Heart right ventricle (tissue), 16 donors: ENCODE results near the gene FBXO28. TPM values are rescaled to one million over a fixed set of nuclear protein-coding genes. Genes with fewer than 3 reads are reported as not detected.
A peak's percentile ranks its signal among the peaks of the same experiment; 100 is the strongest.

Experiments used
- ATAC-seq, 8 donors: fragments of 200-7000 bp; cut with Tn5 transposase; one replicate each; pipeline ENCODE4 v1.9.1; 2020; ENCODE audit warnings: mild to moderate bottlenecking in 8 of 8, moderate library complexity in 8 of 8, moderate number of reproducible peaks in 1 of 8
- DNase-seq, 2 donors: peaks; one replicate each; pipeline ENCODE4 v3.0.0-alpha.2; 2020
- H3K27ac ChIP-seq, 10 donors: fragments of 200-600 bp; sonication (generic) in 2 of 10; one replicate each; pipeline versions ENCODE4 v1.5.0 to v1.8.0; 2020 to 2022; ENCODE audit warnings: mild to moderate bottlenecking in 3 of 10
- H3K27me3 ChIP-seq, 7 donors: fragments of 200-600 bp; one replicate each; pipeline ENCODE4 v1.8.0; 2021 to 2022; ENCODE audit warnings: mild to moderate bottlenecking in 2 of 7
- H3K36me3 ChIP-seq, 9 donors: fragments of 200-600 bp; sonication (generic) in 1 of 9; one replicate each; pipeline versions ENCODE4 v1.5.0 to v1.8.0; 2020 to 2022; ENCODE audit warnings: mild to moderate bottlenecking in 2 of 9
- H3K4me1 ChIP-seq, 9 donors: fragments of 200-600 bp; sonication (generic) in 1 of 9; one replicate each; pipeline versions ENCODE4 v1.5.0 to v1.8.0; 2020 to 2022; ENCODE audit warnings: mild to moderate bottlenecking in 4 of 9
- H3K4me3 ChIP-seq, 10 donors: fragments of 200-600 bp; sonication (generic) in 2 of 10; one replicate each; pipeline versions ENCODE4 v1.5.0 to v1.8.0; 2020 to 2022; ENCODE audit warnings: mild to moderate bottlenecking in 7 of 10, moderate library complexity in 2 of 10
- H3K9me3 ChIP-seq, 11 donors: fragments of 200-600 bp in 10 of 11; sonication (generic) in 2 of 11; one replicate each; pipeline versions ENCODE4 v1.5.0 to v1.8.0; 2013 to 2022; ENCODE audit warnings: mild to moderate bottlenecking in 2 of 11, control low read depth in 1 of 11, moderate library complexity in 1 of 11
- CTCF ChIP-seq, 9 donors: fragments of 200-600 bp; sonication (generic) in 2 of 9; IDR thresholded peaks; one replicate each; pipeline versions ENCODE4 v1.5.0 to v1.8.0; 2021 to 2022; ENCODE audit warnings: antibody characterized with exemption in 9 of 9, mild to moderate bottlenecking in 5 of 9, moderate library complexity in 1 of 9
- WGBS, 2 donors: extraction: QIAGEN DNeasy Blood & Tissue Kit; methylation state at CpG; one replicate each; pipeline ENCODE4 v1.1.7; 2013; ENCODE audit warnings: inconsistent platforms in 1 of 2; 5-methylcytosine and 5-hydroxymethylcytosine counted together
- intact Hi-C, 10 donors: fragments of 100-400 bp; cut with DNase I; formaldehyde crosslinking; loops; one replicate each; pipeline versions ENCODE4 v1.11.1 to v1.14.2; 2022
- polyA plus RNA-seq, 2 donors: library from polyadenylated mRNA; stranded (reverse); fragments of 200-250 nt; gene quantifications; one replicate each; pipeline ENCODE4 v1.2.3, GENCODE V29; 2013
- total RNA-seq, 10 donors: library from RNA; stranded (reverse); fragmentation: NEBNext Ultra II Directional in 3 of 10; extraction: Animal tissue kit (Norgen Biotek cat#: 25700) in 3 of 10; gene quantifications; one replicate each; pipeline versions ENCODE4 v1.2.1 to v1.2.4, GENCODE V29; 2021 to 2023
- donor health status: Arrhythmogenic right ventricular cardiomyopathy.
- donor health status: ischemic (EF 13 %, LVEDD 7.1; RV severe dilation, severe dysfunction).
- donor health status: healthy with polysubstance abuse.
- donor health status: DM: no; HTN: yes; CAD: no.
- donor health status: DM: no; HTN: no; CAD: no.
- donor health status: ischemic (EF 25% LVEDD 6.9; RV normal size, moderate dysfunction).
- donor health status: ischemic (EF 25% LVEDD 5.7; RV mildly dilated, moderate dysfunction).
- donor health status: healthy.
- donor health status: DM: yes; HTN: yes; CAD: no.
- donor health status: Ischemic cardiomyopathy.
- donor health status: ischemic (EF 35%, LVEDD 5.7; RV mildly dilated, moderate dysfunction).
- donor health status: nonischemic (EF 11% LVEDD 7.7; RV severe dilation, severe dysfunction).
- donor health status: DM: yes; HTN: yes; CAD: no.
- donor health status: PGD.
- donor health status: ischemic (EF 29% LVEDD 5.4; RV normal size, mild dysfunction).
- donor health status: nonischemic (EF 23%, LVEDD 6.1; RV moderate dilation, normal function).

FBXO28 gene
- total and polyA plus RNA-seq, 12 donors = 5.9 to 22.9 (median 20.1) TPM

- DNase-seq (no peak), ATAC-seq (no peak)
- intact Hi-C loops = loop anchor here in 4 of 10 donors (5.0 to 10.0 kb wide), 2 partner anchors 219 to 341 kb away; partner anchors contain the start of gene NVL (in 1 of the 4)
- 57 to 63% methylated on average over 2 of the region's 2 CpGs for WGBS, 2 donors
- TF ChIP-seq CTCF (IDR thresholded peaks at IDR 0.05) = no peak
- Histone ChIP-seq H3K27ac (peak overlapping the region; percentile 80 to 98 (median 94)), H3K36me3 (peaks cover 0 to 9% (median 0%) of the 10 kb centered on the region in 9 donors), H3K4me3 (peak overlapping the region; percentile 68 to 97 (median 89)), H3K9me3 (no peaks in the 10 kb centered on the region), H3K4me1 (peaks cover 0 to 35% (median 25%) of the 10 kb centered on the region in 9 donors), H3K27me3 (peaks cover 0 to 16% (median 4%) of the 10 kb centered on the region in 7 donors)
Measured at GRCh38 chr1:224113545-224113917, 380 bp upstream of the FBXO28 start.

GRCh38 chr1:224114787-224115175 lies 870 bp downstream of the FBXO28 start:
- 1 to 2% methylated on average over 11 of the region's 11 CpGs for WGBS, 2 donors
- TF ChIP-seq CTCF (IDR thresholded peaks at IDR 0.05) = no peak
- Histone ChIP-seq H3K9me3 (no peaks in the 10 kb centered on the region), H3K4me3 (peak overlapping the region; percentile 68 to 97 (median 89)), H3K27me3 (peaks cover 0 to 10% (median 0%) of the 10 kb centered on the region in 7 donors), H3K4me1 (peaks cover 0 to 35% (median 25%) of the 10 kb centered on the region in 9 donors), H3K27ac (peak overlapping the region; percentile 80 to 98 (median 94)), H3K36me3 (peaks cover 0 to 22% (median 0%) of the 10 kb centered on the region in 9 donors)
- intact Hi-C loops = loop anchor here in 9 of 10 donors (2.0 to 10.0 kb wide), 6 partner anchors 216 to 343 kb away; partner anchors contain the start of gene NVL (in 6 of the 9)
- ATAC-seq = peak in 6 of 8 donors; percentile 6 to 32 (median 19)
- no peak for DNase-seq

DNA sequence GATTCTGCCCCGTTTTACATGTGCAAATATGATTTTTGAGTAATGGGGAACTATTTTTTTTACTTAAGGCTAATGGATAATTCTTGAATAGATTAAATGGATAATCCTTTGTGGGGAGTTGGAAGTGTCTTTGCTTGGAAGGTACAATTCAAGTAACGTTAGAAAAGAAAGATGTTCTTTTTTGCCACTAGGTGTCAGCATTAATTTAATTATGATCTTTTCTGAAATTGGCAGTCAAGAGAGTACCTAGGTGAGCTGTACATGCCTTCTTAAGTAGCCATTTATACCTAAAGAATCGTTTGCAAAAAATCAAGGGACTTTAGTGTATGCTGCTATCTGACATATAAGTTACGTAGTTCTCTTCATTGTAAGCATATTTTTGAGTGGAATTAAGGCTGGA lies 2.2 kb downstream of the FBXO28 start:
- Histone ChIP-seq H3K27ac (no peak overlapping the region), H3K4me3 (no peak overlapping the region)

GRCh38 chr1:224118688-224119087 lies 4.8 kb downstream of the FBXO28 start:
- no peak for DNase-seq
- intact Hi-C loops = loop anchor here in 6 of 10 donors (5.0 to 10.0 kb wide), 3 partner anchors 214 to 339 kb away; partner anchors contain the start of gene NVL (in 3 of the 6)
- H3K27me3 ChIP-seq = no peaks in the 10 kb centered on the region
- H3K4me1 ChIP-seq = peaks cover 0 to 28% (median 24%) of the 10 kb centered on the region in 9 donors
- H3K9me3 ChIP-seq = no peaks in the 10 kb centered on the region
- WGBS, 2 donors = 57 to 70% methylated on average over 1 of the region's 1 CpG
- ATAC-seq = no peak
- H3K36me3 ChIP-seq = peaks cover 0 to 41% (median 0%) of the 10 kb centered on the region in 9 donors
- TF ChIP-seq CTCF (IDR thresholded peaks at IDR 0.05) = no peak
- H3K27ac ChIP-seq = no peak overlapping the region
- no peak overlapping the region for H3K4me3 ChIP-seq

More for the DNA sequence above, 2.2 kb downstream of the FBXO28 start:
- H3K36me3 ChIP-seq = peaks cover 0 to 34% (median 0%) of the 10 kb centered on the region in 9 donors
- WGBS, 2 donors = 18 to 21% methylated on average over 4 of the region's 4 CpGs
- ATAC-seq = peak in 3 of 8 donors; percentile 34 to 38 (median 34)
- no peak for DNase-seq
- H3K27me3 ChIP-seq = peaks cover 0 to 2% (median 0%) of the 10 kb centered on the region in 7 donors
- no peaks in the 10 kb centered on the region for H3K9me3 ChIP-seq
- H3K4me1 ChIP-seq = peaks cover 0 to 35% (median 25%) of the 10 kb centered on the region in 9 donors
- intact Hi-C loops = loop anchor here in 8 of 10 donors (1.0 to 10.0 kb wide), 6 partner anchors 216 to 343 kb away; partner anchors contain the start of gene NVL (in 3 of the 8)
- peak; percentile 11 to 73 (median 59) for TF ChIP-seq CTCF (IDR thresholded peaks at IDR 0.05)
